Endothelial cell of umbilical vein (primary cell): ENCODE data around the gene ADORA2A.

Source experiments
- EZH2 ChIP-seq: IDR thresholded peaks from 2 replicates; pipeline ENCODE4 v1.6.1; 2012; ENCODE audit warnings: borderline replicate concordance, low read depth, mild to moderate bottlenecking, moderate library complexity, low read length, inconsistent platforms; ENCODE audit not compliant: severe bottlenecking
- FOS ChIP-seq: IDR thresholded peaks from 2 replicates; pipeline ENCODE4 v1.6.1; 2011; ENCODE audit warnings: mild to moderate bottlenecking, low read length, moderate library complexity, borderline replicate concordance; ENCODE audit not compliant: insufficient read depth
- GATA2 ChIP-seq: IDR thresholded peaks from 2 replicates; pipeline ENCODE4 v1.7.0; 2011; ENCODE audit warnings: low read depth, mild to moderate bottlenecking, moderate library complexity, mixed read lengths, low read length; ENCODE audit not compliant: insufficient read length, insufficient read depth
- JUN ChIP-seq: IDR thresholded peaks from 2 replicates; pipeline ENCODE4 v1.6.1; 2011; ENCODE audit warnings: borderline replicate concordance, low read depth; ENCODE audit not compliant: insufficient read length, insufficient read depth
- MAX ChIP-seq: IDR thresholded peaks from 2 replicates; pipeline ENCODE4 v1.6.1; 2011; ENCODE audit not compliant: insufficient read depth, insufficient read length
- MYC ChIP-seq: IDR thresholded peaks from one replicate; pipeline ENCODE4 v1.6.1; 2011; ENCODE audit warnings: mild to moderate bottlenecking, low read depth, low read length
- POLR2A ChIP-seq: IDR thresholded peaks from 2 replicates; pipeline ENCODE4 v1.6.1; 2012; ENCODE audit warnings: low read depth, mild to moderate bottlenecking, control low read depth, low read length
- POLR2AphosphoS5 ChIP-seq: IDR thresholded peaks from 2 replicates; pipeline ENCODE4 v1.6.1; 2012; ENCODE audit warnings: low read depth, mild to moderate bottlenecking, control low read depth, low read length, moderate library complexity; ENCODE audit not compliant: insufficient read depth
- TF ChIP-seq, protein P1 (sequence below), 2 donors: IDR thresholded peaks; 1 replicate in 1 of 2; 2 replicates in 1 of 2; pipeline ENCODE4 v1.5.1; 2011; ENCODE audit warnings: low read length in 2 of 2, mild to moderate bottlenecking in 2 of 2, moderate library complexity in 2 of 2, control low read depth in 1 of 2, inconsistent platforms in 1 of 2, low read depth in 1 of 2; ENCODE audit not compliant: insufficient read depth in 1 of 2; ENCODE audit errors: extremely low read depth in 1 of 2

GRCh38 chr22:24445481-24446259, 18.3 kb downstream of the ADORA2A start:
- TF ChIP-seq, protein P1, sequence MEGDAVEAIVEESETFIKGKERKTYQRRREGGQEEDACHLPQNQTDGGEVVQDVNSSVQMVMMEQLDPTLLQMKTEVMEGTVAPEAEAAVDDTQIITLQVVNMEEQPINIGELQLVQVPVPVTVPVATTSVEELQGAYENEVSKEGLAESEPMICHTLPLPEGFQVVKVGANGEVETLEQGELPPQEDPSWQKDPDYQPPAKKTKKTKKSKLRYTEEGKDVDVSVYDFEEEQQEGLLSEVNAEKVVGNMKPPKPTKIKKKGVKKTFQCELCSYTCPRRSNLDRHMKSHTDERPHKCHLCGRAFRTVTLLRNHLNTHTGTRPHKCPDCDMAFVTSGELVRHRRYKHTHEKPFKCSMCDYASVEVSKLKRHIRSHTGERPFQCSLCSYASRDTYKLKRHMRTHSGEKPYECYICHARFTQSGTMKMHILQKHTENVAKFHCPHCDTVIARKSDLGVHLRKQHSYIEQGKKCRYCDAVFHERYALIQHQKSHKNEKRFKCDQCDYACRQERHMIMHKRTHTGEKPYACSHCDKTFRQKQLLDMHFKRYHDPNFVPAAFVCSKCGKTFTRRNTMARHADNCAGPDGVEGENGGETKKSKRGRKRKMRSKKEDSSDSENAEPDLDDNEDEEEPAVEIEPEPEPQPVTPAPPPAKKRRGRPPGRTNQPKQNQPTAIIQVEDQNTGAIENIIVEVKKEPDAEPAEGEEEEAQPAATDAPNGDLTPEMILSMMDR (IDR thresholded peaks at IDR 0.05; ENCODE audit: extremely low read depth in 1 of 2, insufficient read depth in 1 of 2, low read depth in 1 of 2, low read length in 2 of 2), result no peak
- TF ChIP-seq MAX (no peak), POLR2A (no peak), JUN (no peak), POLR2AphosphoS5 (no peak), EZH2 (no peak), MYC (no peak), GATA2 (no peak), FOS (no peak)
